Transverse colon (tissue), 4 donors: ENCODE measurements around the gene CCL16.

Experiments
- CTCF ChIP-seq, 5 experiments: fragments of 200-600 bp in 3 of 5; fragments of 450-650 bp in 2 of 5; sonication (generic) in 3 of 5; IDR thresholded peaks; 1 replicate in 2 of 5; 2 replicates in 3 of 5; pipeline ENCODE4 v1.5.1; 2016 to 2017; ENCODE audit warnings: antibody characterized with exemption in 5 of 5, inconsistent platforms in 3 of 5, mild to moderate bottlenecking in 2 of 5, moderate library complexity in 1 of 5
- EP300 ChIP-seq: sonication (generic); formaldehyde crosslinking; IDR thresholded peaks from one replicate; pipeline ENCODE4 v1.6.1; 2017; ENCODE audit warnings: antibody characterized with exemption, low read depth
- POLR2AphosphoS5 ChIP-seq, 3 donors: sonication (generic); formaldehyde crosslinking; IDR thresholded peaks; one replicate each; pipeline ENCODE4 v1.6.1; 2016; ENCODE audit warnings: antibody characterized with exemption in 3 of 3

- TF ChIP-seq CTCF (IDR thresholded peaks at IDR 0.05), result no peak
- no peak for TF ChIP-seq EP300
- no peak for TF ChIP-seq POLR2AphosphoS5 (IDR thresholded peaks at IDR 0.05)
Measured at GRCh38 chr17:35931794-35932425, 49.4 kb downstream of the CCL16 start.
